HEK293T (cell line): ENCODE measurements around the gene VIPR2.

Source experiments
- ARNT ChIP-seq: fragments of 450-650 bp; IDR thresholded peaks from 2 replicates; pipeline ENCODE4 v1.6.1; 2017; ENCODE audit warnings: mild to moderate bottlenecking
- BHLHE40 ChIP-seq: fragments of 450-650 bp; IDR thresholded peaks from 2 replicates; pipeline ENCODE4 v1.6.1; 2016; ENCODE audit warnings: mild to moderate bottlenecking, moderate library complexity, borderline replicate concordance
- FOXA1 ChIP-seq: fragments of 450-650 bp; IDR thresholded peaks from 2 replicates; pipeline ENCODE4 v1.6.1; 2016; ENCODE audit warnings: mild to moderate bottlenecking
- FOXK2 ChIP-seq: fragments of 450-650 bp; IDR thresholded peaks from 2 replicates; pipeline ENCODE4 v1.6.1; 2016; ENCODE audit warnings: mild to moderate bottlenecking
- HDGF ChIP-seq: fragments of 450-650 bp; IDR thresholded peaks from 2 replicates; pipeline ENCODE4 v1.6.1; 2017; ENCODE audit warnings: antibody characterized with exemption, borderline replicate concordance
- L3MBTL2 ChIP-seq: fragments of 450-650 bp; conservative IDR thresholded peaks from 2 replicates; pipeline ENCODE4 v1.6.1; 2016; ENCODE audit warnings: mild to moderate bottlenecking
- SP1 ChIP-seq: fragments of 450-650 bp; IDR thresholded peaks from 2 replicates; pipeline ENCODE4 v1.6.1; 2017
- SUZ12 ChIP-seq: fragments of 450-650 bp; IDR thresholded peaks from 2 replicates; pipeline ENCODE4 v1.6.1; 2016; ENCODE audit warnings: mild to moderate bottlenecking
- TARDBP ChIP-seq: fragments of 450-650 bp; IDR thresholded peaks from 2 replicates; pipeline ENCODE4 v1.6.1; 2016
- ZNF384 ChIP-seq: fragments of 450-650 bp; IDR thresholded peaks from 2 replicates; pipeline ENCODE4 v1.6.1; 2016

GRCh38 chr7:159091041-159091440 is 53.6 kb downstream of the VIPR2 start:
- no peak for TF ChIP-seq BHLHE40
- TF ChIP-seq FOXK2 = no peak
- no peak for TF ChIP-seq ARNT
- no peak for TF ChIP-seq FOXA1
- TF ChIP-seq L3MBTL2 = no peak
- no peak for TF ChIP-seq HDGF
- no peak for TF ChIP-seq ZNF384
- no peak for TF ChIP-seq TARDBP
- TF ChIP-seq SP1 = no peak
- TF ChIP-seq SUZ12 = no peak
